WTC11 (cell line): Measurements from ENCODE around the gene SLC25A12. TPM values are rescaled to one million over a fixed set of nuclear protein-coding genes. Genes with fewer than 3 reads are reported as not detected.

ENCODE experiments used
- ATAC-seq: fragments of 200-7000 bp; cut with Tn5 transposase; 2 replicates; pipeline ENCODE4 v1.10.0; 2021; ENCODE audit warnings: mild to moderate bottlenecking, moderate library complexity
- CTCF ChIA-PET: fragments of 300-600 bp; sonication (Branson Sonifier 250); formaldehyde crosslinking; loops from one replicate; lab custom pipeline; 2021; ENCODE audit warnings: antibody characterized with exemption; lab: Charles Lee
- POLR2A ChIA-PET: fragments of 350-600 bp; sonication (Branson Sonifier 250); formaldehyde crosslinking; loops from one replicate; lab custom pipeline; 2021; ENCODE audit warnings: antibody characterized with exemption; lab: Charles Lee
- DNase-seq: peaks from one replicate; pipeline ENCODE4 v3.0.0; 2021; ENCODE audit warnings: low spot score
- H3K27ac Mint-ChIP-seq: 2 replicates; pipeline ENCODE4 v1.8.0; 2021; ENCODE audit warnings: mixed read lengths
- H3K27me3 Mint-ChIP-seq: 2 replicates; pipeline ENCODE4 v1.8.0; 2021; ENCODE audit warnings: low read depth, mild to moderate bottlenecking, moderate library complexity, mixed read lengths
- H3K36me3 Mint-ChIP-seq: 2 replicates; pipeline ENCODE4 v1.8.0; 2021; ENCODE audit warnings: mixed read lengths
- H3K4me1 Mint-ChIP-seq: 2 replicates; pipeline ENCODE4 v1.8.0; 2022; ENCODE audit warnings: mixed read lengths
- H3K4me3 Mint-ChIP-seq: 2 replicates; pipeline ENCODE4 v1.8.0; 2021; ENCODE audit warnings: mild to moderate bottlenecking, moderate library complexity, mixed read lengths
- H3K9me3 Mint-ChIP-seq: 2 replicates; pipeline ENCODE4 v1.8.0; 2021; ENCODE audit warnings: mixed read lengths
- ARID4B ChIP-seq: sonication (generic); formaldehyde crosslinking; IDR thresholded peaks from 2 replicates; pipeline ENCODE4 v1.8.0; 2023; ENCODE audit warnings: missing genetic modification reagents, mild to moderate bottlenecking, borderline replicate concordance
- ELF4 ChIP-seq: sonication (generic); formaldehyde crosslinking; IDR thresholded peaks from 2 replicates; pipeline ENCODE4 v1.8.1; 2022; ENCODE audit warnings: low read depth, mild to moderate bottlenecking, moderate library complexity, missing genetic modification reagents
- ERG ChIP-seq: fragments of 250-450 bp; sonication (Bioruptor Pico); IDR thresholded peaks from 2 replicates; pipeline ENCODE4 v1.8.0; 2021; ENCODE audit warnings: mild to moderate bottlenecking
- FOXP1 ChIP-seq: sonication (generic); formaldehyde crosslinking; IDR thresholded peaks from 2 replicates; pipeline ENCODE4 v1.8.0; 2022; ENCODE audit warnings: missing genetic modification reagents, mild to moderate bottlenecking, moderate library complexity, borderline replicate concordance
- MAX ChIP-seq: sonication (generic); formaldehyde crosslinking; IDR thresholded peaks from 2 replicates; pipeline ENCODE4 v1.8.0; 2022; ENCODE audit warnings: mild to moderate bottlenecking, missing genetic modification reagents
- MYBL2 ChIP-seq: sonication (generic); formaldehyde crosslinking; IDR thresholded peaks from 2 replicates; pipeline ENCODE4 v1.8.1; 2023; ENCODE audit warnings: mild to moderate bottlenecking, moderate library complexity, missing genetic modification reagents
- NFYB ChIP-seq: sonication (generic); formaldehyde crosslinking; conservative IDR thresholded peaks from 2 replicates; pipeline ENCODE4 v1.8.0; 2022; ENCODE audit warnings: low read depth, missing genetic modification reagents
- NR1H2 ChIP-seq: sonication (generic); formaldehyde crosslinking; IDR thresholded peaks from 2 replicates; pipeline ENCODE4 v1.9.0; 2021; ENCODE audit warnings: mild to moderate bottlenecking, moderate library complexity, missing genetic modification reagents
- NR2C2 ChIP-seq: sonication (generic); formaldehyde crosslinking; IDR thresholded peaks from 2 replicates; pipeline ENCODE4 v1.8.0; 2022; ENCODE audit warnings: mild to moderate bottlenecking, missing genetic modification reagents
- PRDM15 ChIP-seq: sonication (generic); formaldehyde crosslinking; IDR thresholded peaks from 2 replicates; pipeline ENCODE4 v1.8.0; 2022; ENCODE audit warnings: missing genetic modification reagents
- SP1 ChIP-seq: sonication (generic); formaldehyde crosslinking; conservative IDR thresholded peaks from 2 replicates; pipeline ENCODE4 v1.8.1; 2022; ENCODE audit warnings: missing genetic modification reagents
- STAT6 ChIP-seq: sonication (generic); formaldehyde crosslinking; conservative IDR thresholded peaks from 2 replicates; pipeline ENCODE4 v1.8.1; 2023; ENCODE audit warnings: mild to moderate bottlenecking, low read depth, missing genetic modification reagents, moderate library complexity
- TCF7 ChIP-seq: sonication (generic); formaldehyde crosslinking; IDR thresholded peaks from 2 replicates; pipeline ENCODE4 v1.8.0; 2022; ENCODE audit warnings: mild to moderate bottlenecking, low read depth, missing genetic modification reagents, moderate library complexity
- TEAD1 ChIP-seq: sonication (generic); formaldehyde crosslinking; IDR thresholded peaks from 2 replicates; pipeline ENCODE4 v1.8.0; 2022; ENCODE audit warnings: mild to moderate bottlenecking, missing genetic modification reagents
- ZNF138 ChIP-seq: sonication (generic); formaldehyde crosslinking; conservative IDR thresholded peaks from 2 replicates; pipeline ENCODE4 v1.8.1; 2022; ENCODE audit warnings: mild to moderate bottlenecking, moderate library complexity, missing genetic modification reagents
- ZNF219 ChIP-seq: sonication (generic); formaldehyde crosslinking; IDR thresholded peaks from 2 replicates; pipeline ENCODE4 v1.8.0; 2023; ENCODE audit warnings: missing genetic modification reagents, mild to moderate bottlenecking, borderline replicate concordance
- ZNF396 ChIP-seq: fragments of 250-450 bp; sonication (Bioruptor Pico); IDR thresholded peaks from 2 replicates; pipeline ENCODE4 v1.8.0; 2021; ENCODE audit warnings: mild to moderate bottlenecking, moderate library complexity, borderline replicate concordance
- ZSCAN18 ChIP-seq: fragments of 250-450 bp; sonication (Bioruptor Pico); IDR thresholded peaks from 2 replicates; pipeline ENCODE4 v2.1.2; 2022; ENCODE audit warnings: mild to moderate bottlenecking, moderate library complexity
- total RNA-seq: library from RNA; stranded (reverse); gene quantifications from 3 replicates; pipeline ENCODE4 v1.2.3, GENCODE V29; 2021

SLC25A12 gene
- total RNA-seq, 1 experiment from 2014 or later: 9.0 TPM

GRCh38 chr2:171852366-171852888 lies 41.6 kb downstream of the SLC25A12 start:
- CTCF ChIA-PET: no interaction called here
- no peak for DNase-seq
- no peaks in the 10 kb centered on the region for H3K27me3 Mint-ChIP-seq
- no peaks in the 10 kb centered on the region for H3K4me1 Mint-ChIP-seq
- ATAC-seq: no peak
- peaks cover 3% of the 10 kb centered on the region; the same call in 1 of the 2 replicates for H3K9me3 Mint-ChIP-seq
- no peak overlapping the region for H3K4me3 Mint-ChIP-seq
- no peak overlapping the region for H3K27ac Mint-ChIP-seq
- TF ChIP-seq MAX (CRISPR knock-in tag) (no peak), NR2C2 (CRISPR knock-in tag) (no peak), MYBL2 (CRISPR knock-in tag) (no peak), ZNF219 (CRISPR knock-in tag) (no peak), TCF7 (no peak), SP1 (CRISPR knock-in tag) (no peak), STAT6 (CRISPR knock-in tag) (no peak), ARID4B (CRISPR knock-in tag) (no peak)
- TF ChIP-seq, all 79 proteins: peak for 0
- POLR2A ChIA-PET: no interaction called here
- H3K36me3 Mint-ChIP-seq: peaks cover 4% of the 10 kb centered on the region

GRCh38 chr2:171847627-171848026 lies 46.4 kb downstream of the SLC25A12 start:
- Mint-ChIP-seq H3K27me3 (no peaks in the 10 kb centered on the region), H3K9me3 (peaks cover 3% of the 10 kb centered on the region; the same call in 1 of the 2 replicates), H3K36me3 (peaks cover 8% of the 10 kb centered on the region), H3K4me3 (no peak overlapping the region), H3K4me1 (no peaks in the 10 kb centered on the region), H3K27ac (no peak overlapping the region)
- ATAC-seq (no peak), DNase-seq (no peak)
- ChIA-PET POLR2A (no interaction called here), CTCF (no interaction called here)
- TF ChIP-seq NFYB (CRISPR knock-in tag): no peak
- TF ChIP-seq ERG (CRISPR knock-in tag): no peak
- TF ChIP-seq NR1H2 (CRISPR knock-in tag): no peak
- no peak for TF ChIP-seq TEAD1 (CRISPR knock-in tag)
- no peak for TF ChIP-seq ZSCAN18 (CRISPR knock-in tag)
- no peak for TF ChIP-seq ELF4 (CRISPR knock-in tag)
- TF ChIP-seq ZNF138 (CRISPR knock-in tag): no peak
- TF ChIP-seq FOXP1 (CRISPR knock-in tag): no peak
- no peak for TF ChIP-seq PRDM15 (CRISPR knock-in tag)
- TF ChIP-seq ZNF396 (CRISPR knock-in tag): no peak
